IPS-20b (cell line): Measurements from ENCODE around the gene MAN1A1.

ENCODE experiments used
- H3K27ac ChIP-seq: one replicate; pipeline ENCODE4 v1.5.1; 2013; ENCODE audit warnings: low read length
- H3K27me3 ChIP-seq: 2 replicates; pipeline ENCODE4 v1.6.1; 2013; ENCODE audit warnings: mild to moderate bottlenecking, low read length, inconsistent platforms; ENCODE audit not compliant: insufficient read depth
- H3K36me3 ChIP-seq: 2 replicates; pipeline ENCODE4 v1.6.1; 2013; ENCODE audit warnings: low read depth, mild to moderate bottlenecking, inconsistent platforms, low read length, moderate library complexity; ENCODE audit not compliant: insufficient read depth
- H3K4me1 ChIP-seq: 2 replicates; pipeline ENCODE4 v1.6.1; 2013; ENCODE audit warnings: mild to moderate bottlenecking, control low read depth, inconsistent platforms, low read length, moderate library complexity; ENCODE audit not compliant: insufficient read depth
- H3K4me3 ChIP-seq: 2 replicates; pipeline ENCODE4 v1.5.1; 2013; ENCODE audit warnings: mild to moderate bottlenecking, low read length, inconsistent platforms
- H3K9ac ChIP-seq: 2 replicates; pipeline ENCODE4 v1.6.1; 2013; ENCODE audit warnings: low read depth, mild to moderate bottlenecking, inconsistent platforms, low read length, moderate library complexity
- H3K9me3 ChIP-seq: 2 replicates; pipeline ENCODE4 v1.6.1; 2013; ENCODE audit warnings: mild to moderate bottlenecking, low read depth, low read length, inconsistent platforms; ENCODE audit not compliant: insufficient read depth

The MAN1A1 gene

GRCh38 chr6:119193707-119194106 lies 155.9 kb downstream of the MAN1A1 start:
- Histone ChIP-seq H3K4me1 (no peaks in the 10 kb centered on the region), H3K9me3 (no peaks in the 10 kb centered on the region), H3K27me3 (no peaks in the 10 kb centered on the region), H3K27ac (no peak overlapping the region), H3K4me3 (no peak overlapping the region), H3K36me3 (no peaks in the 10 kb centered on the region), H3K9ac (no peak overlapping the region)

- Histone ChIP-seq H3K27me3 (no peaks in the 10 kb centered on the region), H3K9ac (no peak overlapping the region), H3K4me3 (no peak overlapping the region), H3K36me3 (no peaks in the 10 kb centered on the region), H3K4me1 (peaks cover 3% of the 10 kb centered on the region; the same call in 1 of the 2 replicates), H3K27ac (no peak overlapping the region), H3K9me3 (no peaks in the 10 kb centered on the region)
Observed at GRCh38 chr6:119192200-119192599, 157.4 kb downstream of the MAN1A1 start.

- Histone ChIP-seq H3K9me3 (no peaks in the 10 kb centered on the region), H3K4me1 (peaks cover 3% of the 10 kb centered on the region; the same call in 1 of the 2 replicates), H3K27ac (no peak overlapping the region), H3K36me3 (no peaks in the 10 kb centered on the region), H3K9ac (no peak overlapping the region), H3K27me3 (no peaks in the 10 kb centered on the region), H3K4me3 (no peak overlapping the region)
Observed at GRCh38 chr6:119190176-119190575, 159.4 kb downstream of the MAN1A1 start.

GRCh38 chr6:119189498-119189897 lies 160.1 kb downstream of the MAN1A1 start:
- Histone ChIP-seq H3K27me3 (no peaks in the 10 kb centered on the region), H3K27ac (no peak overlapping the region), H3K9me3 (no peaks in the 10 kb centered on the region), H3K9ac (no peak overlapping the region), H3K4me3 (no peak overlapping the region), H3K36me3 (no peaks in the 10 kb centered on the region), H3K4me1 (peaks cover 3% of the 10 kb centered on the region; the same call in 1 of the 2 replicates)

GRCh38 chr6:119187596-119187995 lies 162.0 kb downstream of the MAN1A1 start:
- H3K9ac ChIP-seq: no peak overlapping the region
- H3K36me3 ChIP-seq: no peaks in the 10 kb centered on the region
- H3K27me3 ChIP-seq: no peaks in the 10 kb centered on the region
- no peak overlapping the region for H3K4me3 ChIP-seq
- H3K9me3 ChIP-seq: no peaks in the 10 kb centered on the region
- peaks cover 3% of the 10 kb centered on the region; the same call in 1 of the 2 replicates for H3K4me1 ChIP-seq
- H3K27ac ChIP-seq: no peak overlapping the region

- no peak overlapping the region for H3K4me3 ChIP-seq
- H3K9me3 ChIP-seq: no peaks in the 10 kb centered on the region
- no peak overlapping the region for H3K27ac ChIP-seq
- H3K9ac ChIP-seq: no peak overlapping the region
- peaks cover 3% of the 10 kb centered on the region; the same call in 1 of the 2 replicates for H3K4me1 ChIP-seq
- no peaks in the 10 kb centered on the region for H3K27me3 ChIP-seq
- no peaks in the 10 kb centered on the region for H3K36me3 ChIP-seq
Observed at GRCh38 chr6:119186490-119186889, 163.1 kb downstream of the MAN1A1 start.

- no peaks in the 10 kb centered on the region for H3K27me3 ChIP-seq
- no peak overlapping the region for H3K9ac ChIP-seq
- no peaks in the 10 kb centered on the region for H3K9me3 ChIP-seq
- no peaks in the 10 kb centered on the region for H3K36me3 ChIP-seq
- H3K4me3 ChIP-seq: no peak overlapping the region
- H3K4me1 ChIP-seq: peaks cover 3% of the 10 kb centered on the region
- no peak overlapping the region for H3K27ac ChIP-seq
Observed at GRCh38 chr6:119184008-119184648, 165.4 kb downstream of the MAN1A1 start.

- no peaks in the 10 kb centered on the region for H3K9me3 ChIP-seq
- no peak overlapping the region for H3K4me3 ChIP-seq
- no peaks in the 10 kb centered on the region for H3K36me3 ChIP-seq
- peaks cover 3% of the 10 kb centered on the region for H3K4me1 ChIP-seq
- H3K27ac ChIP-seq: no peak overlapping the region
- no peaks in the 10 kb centered on the region for H3K27me3 ChIP-seq
- H3K9ac ChIP-seq: no peak overlapping the region
Observed at GRCh38 chr6:119183457-119183856, 166.1 kb downstream of the MAN1A1 start.

GRCh38 chr6:119182875-119183274 lies 166.7 kb downstream of the MAN1A1 start:
- H3K4me3 ChIP-seq: no peak overlapping the region
- H3K36me3 ChIP-seq: no peaks in the 10 kb centered on the region

GRCh38 chr6:119182216-119182803 lies 167.3 kb downstream of the MAN1A1 start:
- Histone ChIP-seq H3K27ac (no peak overlapping the region), H3K4me1 (peaks cover 2% of the 10 kb centered on the region), H3K9me3 (no peaks in the 10 kb centered on the region), H3K9ac (no peak overlapping the region), H3K36me3 (no peaks in the 10 kb centered on the region), H3K4me3 (no peak overlapping the region), H3K27me3 (no peaks in the 10 kb centered on the region)

More at GRCh38 chr6:119182875-119183274, 166.7 kb downstream of the MAN1A1 start:
- Histone ChIP-seq H3K9me3 (no peaks in the 10 kb centered on the region), H3K27me3 (no peaks in the 10 kb centered on the region), H3K4me1 (peaks cover 3% of the 10 kb centered on the region), H3K9ac (no peak overlapping the region), H3K27ac (no peak overlapping the region)

- Histone ChIP-seq H3K36me3 (no peaks in the 10 kb centered on the region), H3K27ac (no peak overlapping the region), H3K9me3 (no peaks in the 10 kb centered on the region), H3K27me3 (no peaks in the 10 kb centered on the region), H3K4me3 (no peak overlapping the region), H3K9ac (no peak overlapping the region), H3K4me1 (no peaks in the 10 kb centered on the region; the same call in 1 of the 2 replicates)
Observed at GRCh38 chr6:119181046-119181445, 168.5 kb downstream of the MAN1A1 start.

- no peaks in the 10 kb centered on the region; the same call in 1 of the 2 replicates for H3K4me1 ChIP-seq
- no peaks in the 10 kb centered on the region for H3K27me3 ChIP-seq
- no peaks in the 10 kb centered on the region for H3K9me3 ChIP-seq
- H3K36me3 ChIP-seq: no peaks in the 10 kb centered on the region
- H3K4me3 ChIP-seq: no peak overlapping the region
- no peak overlapping the region for H3K27ac ChIP-seq
- H3K9ac ChIP-seq: no peak overlapping the region
Observed at GRCh38 chr6:119179842-119180241, 169.7 kb downstream of the MAN1A1 start.
